Measurements from ENCODE around the gene BLOC1S2.

The BLOC1S2 gene

GRCh38 chr10:100254191-100254590 lies 32.3 kb downstream of the BLOC1S2 start:
- Histone ChIP-seq H3K4me3 (IDR thresholded peaks at IDR 0.05; ENCODE audit: insufficient read depth, low read depth, low read length) (no peak overlapping the region), H3K79me2 (ENCODE audit: insufficient read depth, low read depth) (no peaks in the 10 kb centered on the region), H3K9ac (no peak overlapping the region), H4K20me1 (ENCODE audit: insufficient read depth) (no peaks in the 10 kb centered on the region), H3K4me2 (no peak overlapping the region), H3K4me1 (ENCODE audit: low read depth, poor library complexity, severe bottlenecking) (peaks cover 1% of the 10 kb centered on the region), H3K36me3 (ENCODE audit: insufficient read depth) (0 out of 2 replicates have a peak, but pooled peaks cover 5% of the 10 kb centered on the region), H3K27ac (no peak overlapping the region), H3K27me3 (ENCODE audit: insufficient read depth, low read depth) (no peaks in the 10 kb centered on the region), H2AFZ (ENCODE audit: low read depth) (no peak overlapping the region)
- TF ChIP-seq, protein P1, sequence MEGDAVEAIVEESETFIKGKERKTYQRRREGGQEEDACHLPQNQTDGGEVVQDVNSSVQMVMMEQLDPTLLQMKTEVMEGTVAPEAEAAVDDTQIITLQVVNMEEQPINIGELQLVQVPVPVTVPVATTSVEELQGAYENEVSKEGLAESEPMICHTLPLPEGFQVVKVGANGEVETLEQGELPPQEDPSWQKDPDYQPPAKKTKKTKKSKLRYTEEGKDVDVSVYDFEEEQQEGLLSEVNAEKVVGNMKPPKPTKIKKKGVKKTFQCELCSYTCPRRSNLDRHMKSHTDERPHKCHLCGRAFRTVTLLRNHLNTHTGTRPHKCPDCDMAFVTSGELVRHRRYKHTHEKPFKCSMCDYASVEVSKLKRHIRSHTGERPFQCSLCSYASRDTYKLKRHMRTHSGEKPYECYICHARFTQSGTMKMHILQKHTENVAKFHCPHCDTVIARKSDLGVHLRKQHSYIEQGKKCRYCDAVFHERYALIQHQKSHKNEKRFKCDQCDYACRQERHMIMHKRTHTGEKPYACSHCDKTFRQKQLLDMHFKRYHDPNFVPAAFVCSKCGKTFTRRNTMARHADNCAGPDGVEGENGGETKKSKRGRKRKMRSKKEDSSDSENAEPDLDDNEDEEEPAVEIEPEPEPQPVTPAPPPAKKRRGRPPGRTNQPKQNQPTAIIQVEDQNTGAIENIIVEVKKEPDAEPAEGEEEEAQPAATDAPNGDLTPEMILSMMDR (conservative IDR thresholded peaks at IDR 0.05; ENCODE audit: low read depth, low read length) = no peak

- Histone ChIP-seq H3K4me2 (no peak overlapping the region), H3K36me3 (ENCODE audit: insufficient read depth) (0 out of 2 replicates have a peak, but pooled peaks cover 5% of the 10 kb centered on the region), H4K20me1 (ENCODE audit: insufficient read depth) (no peaks in the 10 kb centered on the region), H2AFZ (ENCODE audit: low read depth) (no peak overlapping the region), H3K27ac (no peak overlapping the region), H3K79me2 (ENCODE audit: insufficient read depth, low read depth) (no peaks in the 10 kb centered on the region), H3K4me1 (ENCODE audit: low read depth, poor library complexity, severe bottlenecking) (no peaks in the 10 kb centered on the region), H3K9ac (no peak overlapping the region), H3K27me3 (ENCODE audit: insufficient read depth, low read depth) (no peaks in the 10 kb centered on the region), H3K4me3 (IDR thresholded peaks at IDR 0.05; ENCODE audit: insufficient read depth, low read depth, low read length) (no peak overlapping the region)
- TF ChIP-seq, protein P1 (conservative IDR thresholded peaks at IDR 0.05; ENCODE audit: low read depth, low read length) = no peak
Measured at GRCh38 chr10:100253041-100253440, 33.4 kb downstream of the BLOC1S2 start.

DNA sequence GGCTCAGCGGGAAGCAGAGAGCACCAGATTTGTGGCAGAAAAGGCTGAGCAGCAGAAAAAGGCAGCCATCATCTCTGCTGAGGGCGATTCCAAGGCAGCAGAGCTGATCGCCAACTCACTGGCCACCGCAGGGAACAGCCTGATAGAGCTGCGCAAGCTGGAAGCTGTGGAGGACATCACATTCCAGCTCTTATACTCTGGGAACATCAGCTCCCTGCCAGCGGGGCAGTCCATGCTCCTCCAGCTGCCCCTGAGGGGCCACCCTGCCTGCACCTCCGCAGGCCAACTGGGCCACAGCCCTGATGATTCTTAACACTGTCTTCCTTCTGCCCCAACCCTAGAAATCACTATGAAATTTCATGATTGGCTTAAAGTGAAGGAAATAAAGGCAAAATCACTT lies 37.7 kb downstream of the BLOC1S2 start:
- Histone ChIP-seq H3K27ac (no peak overlapping the region), H3K9ac (no peak overlapping the region), H2AFZ (ENCODE audit: low read depth) (no peak overlapping the region), H3K36me3 (ENCODE audit: insufficient read depth) (no peaks in the 10 kb centered on the region), H3K4me3 (IDR thresholded peaks at IDR 0.05; ENCODE audit: insufficient read depth, low read depth, low read length) (no peak overlapping the region), H3K27me3 (ENCODE audit: insufficient read depth, low read depth) (no peaks in the 10 kb centered on the region), H3K4me1 (ENCODE audit: low read depth, poor library complexity, severe bottlenecking) (no peaks in the 10 kb centered on the region), H3K79me2 (ENCODE audit: insufficient read depth, low read depth) (no peaks in the 10 kb centered on the region), H4K20me1 (ENCODE audit: insufficient read depth) (no peaks in the 10 kb centered on the region), H3K4me2 (no peak overlapping the region)
- TF ChIP-seq, protein P1 (conservative IDR thresholded peaks at IDR 0.05; ENCODE audit: low read depth, low read length) = no peak

GRCh38 chr10:100245484-100246220 lies 40.8 kb downstream of the BLOC1S2 start:
- Histone ChIP-seq H3K9ac (no peak overlapping the region), H3K36me3 (ENCODE audit: insufficient read depth) (no peaks in the 10 kb centered on the region), H3K27me3 (ENCODE audit: insufficient read depth, low read depth) (no peaks in the 10 kb centered on the region), H3K27ac (no peak overlapping the region), H4K20me1 (ENCODE audit: insufficient read depth) (no peaks in the 10 kb centered on the region), H3K79me2 (ENCODE audit: insufficient read depth, low read depth) (no peaks in the 10 kb centered on the region), H2AFZ (ENCODE audit: low read depth) (no peak overlapping the region), H3K4me2 (no peak overlapping the region), H3K4me1 (ENCODE audit: low read depth, poor library complexity, severe bottlenecking) (no peaks in the 10 kb centered on the region), H3K4me3 (IDR thresholded peaks at IDR 0.05; ENCODE audit: insufficient read depth, low read depth, low read length) (no peak overlapping the region)
- TF ChIP-seq, protein P1 (conservative IDR thresholded peaks at IDR 0.05; ENCODE audit: low read depth, low read length) = no peak

Measured in KMS-11 (cell line).